ENCODE data around the gene C1orf198. TPM values are rescaled to one million over a fixed set of nuclear protein-coding genes. Genes with fewer than 3 reads are reported as not detected.

The C1orf198 gene
- total RNA-seq, 1 experiment from 2014 or later, result 83.4 TPM

DNA sequence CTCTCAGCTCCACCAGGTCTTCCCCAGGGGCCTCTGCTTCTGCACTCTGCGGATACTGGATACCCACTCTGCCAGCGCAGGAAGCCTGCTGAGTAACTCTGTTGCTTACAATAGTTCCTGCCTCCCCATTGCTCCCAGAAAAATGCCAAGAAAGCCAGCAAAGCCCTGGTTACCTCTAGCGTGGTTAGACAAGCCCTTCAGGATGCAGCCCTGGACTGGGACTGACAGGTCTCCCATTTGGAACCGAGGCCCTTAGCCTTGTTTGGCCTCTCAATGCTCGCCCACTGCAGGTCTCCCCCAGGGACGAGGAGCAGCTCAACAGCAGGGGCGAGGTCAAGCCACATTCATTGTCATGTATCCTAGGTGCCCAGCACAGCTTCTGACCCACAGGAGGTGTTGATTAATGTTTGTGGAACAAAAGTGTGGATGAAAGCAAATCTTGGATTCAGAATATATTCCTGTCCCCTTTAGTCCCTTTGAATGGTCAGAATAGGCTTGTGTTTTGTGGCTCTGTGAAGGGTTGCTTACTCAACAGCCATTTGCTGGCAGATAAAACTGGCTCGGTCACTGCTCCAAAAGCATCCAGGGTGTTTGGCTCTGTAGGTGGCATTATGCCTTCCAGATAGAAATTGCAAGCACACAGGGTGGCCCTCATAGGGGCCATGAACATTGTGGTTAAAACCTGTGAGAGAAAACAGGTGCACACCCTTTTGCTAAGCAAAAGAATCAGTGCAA lies 58.9 kb downstream of the C1orf198 start:
- no peak for DNase-seq (ENCODE audit: low read depth)

DNA sequence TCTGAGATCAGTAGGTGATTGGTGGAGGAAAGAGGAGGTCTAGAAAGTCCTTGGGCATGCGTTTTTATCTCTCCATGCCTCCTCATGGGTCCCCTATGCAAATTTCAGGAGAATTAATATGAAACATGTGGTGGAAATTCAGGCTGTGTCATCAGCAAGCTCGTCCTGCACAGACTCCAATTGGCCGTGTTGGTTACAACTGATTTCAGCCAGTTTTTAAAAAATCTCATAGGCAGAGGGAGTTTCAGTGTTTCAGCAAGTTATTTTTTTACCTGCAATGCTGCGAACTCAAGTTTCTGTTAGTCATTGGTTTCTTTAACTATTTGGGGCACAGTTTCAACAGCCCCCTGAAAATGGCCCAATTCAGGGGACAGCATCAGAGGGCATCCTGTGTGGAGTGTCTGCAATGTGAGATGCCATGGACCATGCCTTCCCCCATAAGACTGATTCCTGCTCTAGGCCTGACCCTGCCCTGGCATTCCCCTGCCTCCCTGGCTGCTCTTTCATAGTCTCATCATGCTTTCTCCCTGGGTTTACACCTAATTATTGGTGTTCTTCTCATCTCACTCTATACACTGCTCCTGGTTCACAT lies 59.9 kb downstream of the C1orf198 start:
- no peak for DNase-seq (ENCODE audit: low read depth)

DNA sequence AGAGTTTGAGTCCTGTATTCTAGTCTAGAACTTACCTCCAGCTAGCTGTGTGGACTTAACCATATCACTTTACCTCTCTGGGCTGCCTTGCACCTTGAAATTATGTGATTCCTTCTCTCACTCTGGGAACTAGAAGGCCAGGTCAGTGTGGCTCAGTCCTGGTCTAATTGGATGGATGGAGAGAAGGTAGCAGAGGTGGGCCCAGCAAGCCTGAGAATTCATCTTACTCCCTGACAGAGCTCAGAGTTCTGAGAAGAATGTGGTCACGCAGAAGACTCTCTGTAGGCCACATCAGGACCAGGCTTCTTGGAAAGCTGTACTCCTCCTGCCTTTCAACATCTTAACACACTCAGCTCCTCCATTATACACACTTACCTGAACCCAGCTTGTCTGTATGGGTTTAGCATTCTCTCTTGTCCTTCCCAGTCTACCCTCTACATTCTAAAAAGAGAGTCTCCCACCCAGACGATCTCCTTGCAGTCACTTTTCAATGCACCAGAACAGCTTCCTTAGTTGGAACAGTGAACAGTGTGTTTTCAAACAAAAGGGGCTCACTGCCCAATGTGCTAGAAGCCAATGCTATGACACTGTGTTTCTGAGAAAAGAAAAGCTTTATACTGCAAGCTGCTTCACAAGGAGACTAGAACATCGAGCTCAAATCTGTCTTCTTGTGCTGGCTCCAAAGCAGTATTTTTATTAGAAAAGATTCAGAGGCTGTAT lies 60.6 kb downstream of the C1orf198 start:
- no peak for DNase-seq (ENCODE audit: low read depth)

DNA sequence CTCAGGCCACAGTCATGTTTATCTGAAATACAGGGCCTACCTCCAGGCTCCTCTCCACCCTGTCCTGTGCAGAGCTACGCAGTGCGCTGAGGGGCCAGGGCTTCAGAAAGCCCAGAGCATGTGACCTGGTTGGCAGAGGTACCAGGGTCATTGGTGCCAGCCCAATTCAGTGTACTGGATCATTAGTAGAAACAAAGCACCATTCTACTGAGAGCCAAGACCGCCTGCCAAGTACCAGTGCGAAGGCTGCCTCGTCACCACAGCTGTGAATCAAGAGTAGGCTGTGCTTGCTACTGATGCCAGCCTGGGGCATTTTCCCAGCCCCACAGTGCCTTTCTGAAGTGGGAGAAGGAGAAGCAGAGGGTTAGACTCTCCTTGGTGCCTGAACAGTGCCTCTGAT lies 61.3 kb downstream of the C1orf198 start:
- DNase-seq (ENCODE audit: low read depth), result no peak

DNA sequence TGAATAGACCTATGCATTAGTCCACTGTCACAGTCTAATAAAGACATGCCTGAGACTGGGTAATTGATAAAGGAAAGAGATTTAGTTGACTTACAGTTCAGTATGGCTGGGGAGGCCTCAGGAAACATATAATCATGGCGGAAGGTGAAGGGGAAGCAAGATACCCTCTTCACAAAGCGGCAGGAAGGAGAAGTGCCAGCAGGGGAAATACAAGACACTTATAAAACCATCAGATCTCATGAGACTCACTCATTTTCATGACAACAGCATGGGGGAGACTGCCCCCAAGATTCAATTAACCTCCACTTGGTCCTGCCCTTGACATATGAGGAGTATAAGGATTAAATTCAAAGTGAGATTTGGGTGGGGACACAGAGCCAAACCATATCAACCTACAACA lies 61.8 kb downstream of the C1orf198 start:
- DNase-seq (ENCODE audit: low read depth), result no peak

DNA sequence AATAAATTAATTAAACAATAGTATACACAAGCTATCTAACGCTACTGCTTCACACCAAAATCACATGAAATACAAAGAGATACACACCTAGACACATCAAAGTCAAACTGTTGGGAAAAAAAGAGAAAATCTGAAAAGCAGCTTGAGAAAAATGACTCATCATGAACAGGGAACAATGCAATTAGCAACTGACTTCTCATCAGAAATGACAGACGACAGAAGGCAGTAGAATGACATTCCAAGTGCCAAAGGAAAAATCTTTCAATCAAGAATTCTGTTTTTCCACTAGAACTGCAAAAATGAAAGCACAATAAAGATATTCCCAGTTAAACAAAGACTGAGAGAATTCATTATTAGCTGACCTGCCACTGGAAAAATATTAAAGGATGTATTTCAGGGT lies 63.9 kb downstream of the C1orf198 start:
- no peak for DNase-seq (ENCODE audit: low read depth)

DNA sequence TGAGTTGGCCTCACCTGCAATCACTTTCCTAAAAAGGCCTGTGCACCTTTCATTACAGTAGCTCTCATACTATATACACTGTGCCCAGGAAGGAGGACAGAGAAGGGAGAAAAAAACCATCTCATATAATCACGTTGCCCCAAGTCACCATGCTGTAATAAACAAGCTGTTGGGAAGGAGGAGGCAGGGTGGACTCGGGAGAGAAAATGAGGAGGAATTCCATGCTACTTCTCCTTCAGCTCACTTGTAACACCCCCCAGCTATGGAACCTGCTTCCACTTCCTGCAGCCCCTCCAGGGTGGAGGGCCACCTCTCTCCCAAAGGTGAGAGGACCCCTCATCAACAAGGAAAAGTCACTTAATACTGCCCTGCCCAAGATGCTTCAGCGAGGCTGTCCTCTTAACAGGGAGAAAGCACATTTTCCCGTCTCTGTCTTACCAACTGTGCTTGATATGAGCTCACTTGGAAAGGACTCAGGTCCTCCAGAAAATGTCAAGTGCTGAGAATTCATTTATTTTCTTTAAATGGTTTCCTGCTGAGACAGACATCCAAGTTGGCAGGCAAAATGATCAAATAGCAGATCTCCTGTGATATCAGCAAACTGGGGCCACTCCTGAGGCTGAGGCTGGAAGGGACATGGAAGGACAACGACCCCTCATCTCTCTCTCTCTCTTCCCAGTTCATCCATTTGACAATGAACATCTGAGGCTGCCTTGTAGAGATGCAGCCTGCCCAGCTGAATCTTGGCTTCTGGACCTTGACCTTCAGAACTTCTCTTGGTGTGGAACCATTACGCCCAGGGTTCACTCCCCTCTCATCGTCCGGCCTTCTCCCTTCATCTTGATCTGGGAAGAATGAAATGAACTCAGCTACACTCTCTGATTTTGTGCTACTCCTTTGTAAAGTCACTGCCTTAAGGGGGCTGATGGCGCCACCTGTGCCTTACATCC lies 67.2 kb downstream of the C1orf198 start:
- DNase-seq (ENCODE audit: low read depth), result no peak

DNA sequence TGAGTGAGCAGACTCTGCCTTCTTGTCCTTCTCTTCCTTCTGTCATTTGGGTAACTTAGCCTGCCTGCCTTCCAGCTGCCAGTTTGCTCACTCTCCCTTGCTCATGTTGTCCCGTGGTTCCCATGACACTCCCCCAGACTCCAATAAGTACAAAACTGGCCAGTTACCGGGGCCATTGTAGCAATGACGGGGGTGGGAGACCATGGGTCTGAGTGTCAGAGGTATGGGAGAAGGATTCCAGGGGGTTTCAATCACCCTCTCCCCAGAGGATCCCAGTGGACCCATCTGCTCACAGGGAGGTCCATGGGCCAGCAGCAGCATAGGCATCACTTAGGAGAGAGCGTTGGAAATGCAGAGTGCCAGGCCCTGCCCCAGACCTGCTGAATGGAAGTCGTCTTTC lies 69.8 kb downstream of the C1orf198 start:
- DNase-seq (ENCODE audit: low read depth), result no peak

DNA sequence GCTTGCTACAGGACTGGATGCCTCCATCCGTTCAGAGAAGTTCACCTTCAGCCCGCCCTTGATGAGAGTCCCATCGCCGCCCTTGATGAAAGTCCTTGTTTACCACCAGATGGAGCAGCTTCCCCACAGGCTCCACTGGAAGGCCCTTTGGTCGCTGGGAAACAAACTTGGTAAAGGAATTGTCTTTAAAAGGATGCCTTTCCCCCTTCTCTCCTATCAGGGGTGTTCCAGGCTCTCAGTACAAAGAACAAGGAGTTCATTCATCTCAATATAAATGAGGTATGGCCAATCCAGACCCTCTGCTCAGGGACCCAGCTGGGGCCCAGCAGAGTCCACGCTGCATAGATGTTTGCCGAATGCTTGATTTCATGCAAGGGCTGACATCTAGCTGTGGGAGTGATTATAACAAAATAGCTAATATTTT lies 70.4 kb downstream of the C1orf198 start:
- peak; percentile 76 for DNase-seq (ENCODE audit: low read depth)

DNA sequence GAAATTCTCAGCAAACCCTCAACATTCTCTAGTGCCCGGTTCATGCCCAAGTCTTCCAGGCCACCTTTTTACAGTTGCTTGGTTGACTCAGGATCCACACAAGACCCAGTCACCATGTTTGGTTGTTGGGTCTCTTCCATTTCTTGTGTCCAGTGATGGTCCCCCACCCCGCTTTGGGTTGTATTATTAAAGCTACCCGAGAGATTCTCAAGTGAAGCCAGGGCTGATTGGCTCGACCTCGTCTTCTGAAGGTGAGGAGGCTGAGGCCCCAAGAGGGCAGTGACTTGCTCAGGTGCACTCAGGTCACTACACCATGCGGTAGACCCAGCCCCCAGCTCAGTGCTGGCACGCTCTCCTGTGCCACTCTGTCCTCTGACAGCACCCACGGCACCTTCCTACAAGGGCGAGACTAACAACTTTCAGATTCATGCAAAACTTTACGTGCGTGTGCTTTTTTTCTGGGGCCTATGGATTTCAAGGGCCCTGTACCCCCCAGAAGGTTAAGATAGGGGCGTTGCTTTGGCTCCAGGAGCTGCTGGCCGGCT lies 70.9 kb downstream of the C1orf198 start:
- DNase-seq (ENCODE audit: low read depth), result no peak

DNA sequence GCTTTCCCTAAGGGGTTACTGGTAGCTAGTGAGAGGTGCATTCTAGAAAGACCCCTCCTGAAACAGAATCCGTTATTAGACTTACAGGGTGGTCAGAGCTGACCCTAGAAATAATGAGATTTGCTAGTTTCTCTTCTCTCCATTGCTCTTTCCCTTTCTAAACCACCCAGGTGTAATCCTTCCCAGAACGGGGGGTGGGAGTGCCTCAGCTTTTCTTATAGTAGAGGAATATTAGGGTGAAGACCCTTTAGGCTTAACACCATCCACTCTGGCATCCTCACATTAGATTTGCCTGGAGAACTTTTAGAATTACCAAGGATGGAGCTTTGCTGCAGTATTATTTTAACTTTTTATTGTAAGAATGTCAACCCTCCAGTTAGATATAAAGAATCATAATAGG lies 71.7 kb downstream of the C1orf198 start:
- no peak for DNase-seq (ENCODE audit: low read depth)

DNA sequence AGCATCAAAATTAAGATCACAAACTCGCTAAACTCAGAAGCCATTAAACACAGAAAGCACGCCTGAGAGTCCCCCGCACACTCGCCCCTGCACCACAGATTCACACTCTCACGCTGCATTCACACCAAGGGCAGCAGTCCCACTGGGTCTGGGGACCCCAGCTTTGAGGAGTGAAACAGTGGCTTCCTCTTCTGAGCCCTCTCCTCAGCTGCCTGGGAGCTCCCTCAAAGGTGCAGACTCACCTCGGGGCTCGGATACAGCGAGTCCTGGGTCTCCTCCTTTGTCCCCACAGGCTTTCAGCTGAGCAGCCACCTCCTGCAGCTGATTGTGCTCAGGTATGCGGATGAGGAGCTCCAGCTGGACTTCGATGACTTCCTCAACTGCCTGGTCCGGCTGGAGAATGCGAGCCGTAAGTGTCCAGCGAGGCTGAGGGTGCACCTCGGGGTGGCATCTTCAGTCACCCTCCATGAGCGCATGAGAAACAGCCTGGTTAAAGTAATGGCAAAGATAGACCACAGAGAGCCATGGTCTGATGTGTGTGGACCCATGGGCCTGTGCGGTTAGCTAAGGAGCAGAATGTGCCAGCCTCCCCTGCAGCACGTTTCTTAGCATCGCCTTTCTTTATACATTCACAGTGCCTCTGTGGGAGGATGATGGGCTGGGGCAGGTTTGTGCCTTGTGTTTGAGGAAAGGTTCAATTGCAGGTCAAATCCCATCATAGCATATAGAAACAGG lies 73.3 kb downstream of the C1orf198 start:
- DNase-seq (ENCODE audit: low read depth), result no peak

DNA sequence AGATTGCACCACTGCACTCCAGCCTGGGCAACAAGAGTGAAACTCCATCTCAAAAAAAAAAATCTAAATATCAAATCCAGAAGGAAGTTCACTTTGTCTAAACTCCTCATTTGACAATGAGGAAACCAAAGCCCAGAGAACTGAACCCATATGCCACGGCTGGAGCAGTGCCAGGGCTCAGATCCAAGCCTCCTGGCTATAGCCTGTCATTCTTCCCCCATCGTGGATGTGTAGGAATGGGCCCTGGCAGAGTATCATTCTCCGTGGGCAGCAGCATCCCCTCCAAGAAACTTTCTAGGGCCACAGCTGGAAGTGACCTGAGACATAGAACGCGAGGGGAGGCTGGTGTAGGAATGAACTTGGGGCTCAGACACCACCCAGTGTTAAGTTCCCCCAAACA lies 73.9 kb downstream of the C1orf198 start:
- DNase-seq (ENCODE audit: low read depth), result peak; percentile 9

DNA sequence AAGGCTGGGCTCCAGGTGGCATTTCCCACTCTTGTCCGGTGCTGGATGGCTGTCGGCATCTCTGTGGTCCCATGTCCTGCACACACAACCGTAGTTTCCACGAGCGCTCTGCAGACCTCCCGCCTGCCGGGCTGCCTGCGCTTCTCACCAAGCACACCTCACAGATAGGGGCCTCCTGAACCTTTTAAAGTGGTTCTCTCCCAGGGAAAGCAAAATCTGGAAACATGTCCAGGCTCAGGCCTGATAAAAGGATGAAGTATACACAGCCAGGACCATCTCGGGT lies 74.9 kb downstream of the C1orf198 start:
- no peak for DNase-seq (ENCODE audit: low read depth)

DNA sequence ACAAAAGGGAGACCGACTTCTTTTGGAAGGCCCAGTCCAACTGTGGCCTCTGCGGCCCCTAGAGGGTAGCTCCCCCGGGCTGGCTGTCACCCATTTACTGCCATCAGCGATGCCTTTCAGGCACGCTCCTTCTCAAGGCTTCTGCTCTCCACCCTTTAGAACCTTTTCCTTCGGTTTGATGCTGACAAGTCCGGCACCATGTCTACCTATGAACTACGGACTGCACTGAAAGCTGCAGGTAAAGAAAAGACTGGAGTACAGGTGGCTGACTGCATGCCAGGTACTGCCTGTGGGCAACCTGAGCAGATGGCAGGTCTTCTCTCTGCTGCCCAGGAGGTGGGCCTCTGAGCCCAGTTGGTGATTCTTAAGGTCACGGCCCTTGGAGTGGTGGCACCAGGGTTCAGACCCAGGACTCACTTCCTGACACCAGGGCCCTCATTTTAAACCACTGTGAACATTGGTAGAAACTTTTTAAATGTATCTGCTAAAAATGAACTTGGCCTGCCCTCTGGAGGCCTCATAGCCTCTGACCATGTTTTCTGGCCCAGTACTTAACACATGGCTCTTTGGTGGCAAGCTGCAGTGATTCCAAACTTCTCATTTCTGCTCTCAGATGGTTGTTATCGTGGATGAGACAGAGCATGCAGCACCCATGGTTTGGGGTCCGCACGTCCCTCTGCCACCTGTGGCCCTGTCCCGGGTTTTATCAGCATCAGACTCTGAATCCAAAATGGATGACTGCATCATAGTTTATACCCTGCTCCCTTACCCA lies 75.4 kb downstream of the C1orf198 start:
- DNase-seq (ENCODE audit: low read depth), result peak; percentile 20

DNA sequence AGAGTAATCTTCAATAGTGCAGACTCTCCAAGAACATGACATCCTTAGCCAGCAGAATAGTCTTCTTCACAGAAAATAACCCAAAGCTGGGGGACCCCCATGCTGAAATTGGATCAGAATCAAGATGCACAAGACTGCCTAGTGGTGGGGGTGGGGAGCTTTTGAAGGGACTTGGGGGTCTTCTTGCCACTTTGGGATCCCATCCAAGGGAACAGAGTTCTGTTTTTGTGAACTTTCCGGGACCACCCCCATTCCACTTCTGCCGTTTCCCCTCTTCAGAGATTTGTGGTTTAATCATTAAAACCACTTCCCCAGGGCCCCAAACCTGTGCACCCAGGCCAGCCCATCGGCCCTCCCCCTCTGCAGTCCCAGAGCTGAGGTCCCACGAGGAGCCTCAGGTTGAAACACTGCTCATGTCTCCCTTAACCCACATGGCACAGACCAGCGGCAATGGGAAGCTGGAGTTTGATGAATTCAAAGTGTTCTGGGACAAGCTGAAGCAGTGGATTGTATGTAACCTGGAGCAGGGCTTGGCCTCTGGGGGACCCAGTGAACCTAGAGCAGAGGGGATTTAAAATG lies 76.2 kb downstream of the C1orf198 start:
- DNase-seq (ENCODE audit: low read depth), result no peak

DNA sequence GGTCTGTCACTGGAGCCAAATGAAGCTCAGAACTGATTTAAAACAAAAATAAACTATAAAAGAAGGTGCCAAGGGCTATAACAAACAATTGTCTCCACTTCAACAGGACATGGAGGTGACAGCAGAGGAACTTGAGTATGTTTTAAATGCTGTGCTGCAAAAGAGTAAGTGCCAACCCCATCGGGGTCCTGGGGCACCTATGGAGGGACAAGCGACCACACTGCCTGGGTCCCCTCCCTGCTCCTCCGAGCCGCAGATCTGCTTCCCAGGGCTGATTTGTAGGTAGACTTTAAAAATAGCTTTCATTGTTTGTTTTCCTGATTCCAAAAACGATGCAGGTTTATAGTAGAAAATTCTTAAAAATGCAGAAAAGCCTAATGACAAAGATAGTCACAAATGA lies 78.3 kb downstream of the C1orf198 start:
- DNase-seq (ENCODE audit: low read depth), result no peak

DNA sequence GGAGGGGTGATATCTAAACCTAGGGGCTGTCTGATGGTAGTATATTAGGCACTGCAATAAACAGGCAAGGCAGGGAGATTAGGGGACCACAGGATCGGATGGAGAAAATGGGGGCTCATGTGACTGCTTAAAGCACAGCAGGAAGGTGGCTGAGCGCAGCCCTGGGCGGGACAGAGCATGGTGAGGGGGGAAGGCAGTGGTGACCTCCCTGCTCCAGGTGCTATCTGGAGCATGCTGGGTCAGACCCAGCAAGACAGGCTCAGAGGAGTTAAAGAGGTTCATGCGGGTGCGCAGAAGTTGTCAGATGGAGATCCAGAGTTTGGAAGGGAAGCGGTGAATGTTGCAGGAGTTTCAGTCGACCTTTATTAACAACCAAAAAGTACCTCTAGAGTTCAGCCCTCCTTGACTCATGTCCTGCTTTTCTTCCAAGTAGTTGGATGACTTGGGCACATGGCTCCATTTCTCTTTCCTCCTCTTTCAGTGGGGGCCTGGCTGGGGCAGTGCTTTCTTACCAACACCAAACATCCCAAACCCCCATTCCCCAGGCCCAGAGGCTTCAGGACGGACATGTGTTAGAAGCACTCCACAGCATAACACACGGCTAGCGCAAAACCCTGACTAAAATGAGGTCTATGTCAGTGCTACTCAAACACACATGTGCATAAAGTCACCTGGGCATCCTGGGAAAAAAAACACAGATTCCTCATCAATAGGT lies 79.6 kb downstream of the C1orf198 start:
- DNase-seq (ENCODE audit: low read depth), result no peak

DNA sequence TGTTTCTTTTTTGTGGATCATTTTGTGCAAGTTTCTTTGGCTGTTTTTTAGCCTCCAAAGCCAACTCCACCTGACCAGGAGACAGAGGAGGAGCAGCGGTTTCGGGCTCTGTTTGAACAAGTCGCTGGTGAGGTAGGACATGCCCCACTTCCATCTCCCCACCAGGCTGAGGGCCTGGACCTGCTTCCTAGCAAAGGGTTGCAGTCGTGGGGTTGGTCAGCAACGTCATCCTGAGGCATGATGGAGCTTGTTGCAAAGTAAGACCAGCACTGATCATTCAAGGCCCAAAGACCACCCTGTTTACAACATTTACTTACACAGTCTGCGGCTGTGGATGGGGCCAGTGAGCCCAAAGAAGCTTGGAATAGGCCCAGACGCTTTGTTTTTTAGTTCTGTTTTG lies 80.8 kb downstream of the C1orf198 start:
- DNase-seq (ENCODE audit: low read depth), result no peak
